NCI-H2196 treated with DMSO at 0.1 percent for 48 hours (cell line): ENCODE results near the gene TLR4.

Source experiments
- DNase-seq: peaks from one replicate; lab custom pipeline; 2025; ENCODE audit not compliant: unreplicated experiment; lab: John Stamatoyannopoulos, UW

TLR4 gene

DNA sequence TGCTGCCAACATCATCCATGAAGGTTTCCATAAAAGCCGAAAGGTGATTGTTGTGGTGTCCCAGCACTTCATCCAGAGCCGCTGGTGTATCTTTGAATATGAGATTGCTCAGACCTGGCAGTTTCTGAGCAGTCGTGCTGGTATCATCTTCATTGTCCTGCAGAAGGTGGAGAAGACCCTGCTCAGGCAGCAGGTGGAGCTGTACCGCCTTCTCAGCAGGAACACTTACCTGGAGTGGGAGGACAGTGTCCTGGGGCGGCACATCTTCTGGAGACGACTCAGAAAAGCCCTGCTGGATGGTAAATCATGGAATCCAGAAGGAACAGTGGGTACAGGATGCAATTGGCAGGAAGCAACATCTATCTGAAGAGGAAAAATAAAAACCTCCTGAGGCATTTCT is 10.1 kb downstream of the TLR4 start:
- DNase-seq, result no peak

DNA sequence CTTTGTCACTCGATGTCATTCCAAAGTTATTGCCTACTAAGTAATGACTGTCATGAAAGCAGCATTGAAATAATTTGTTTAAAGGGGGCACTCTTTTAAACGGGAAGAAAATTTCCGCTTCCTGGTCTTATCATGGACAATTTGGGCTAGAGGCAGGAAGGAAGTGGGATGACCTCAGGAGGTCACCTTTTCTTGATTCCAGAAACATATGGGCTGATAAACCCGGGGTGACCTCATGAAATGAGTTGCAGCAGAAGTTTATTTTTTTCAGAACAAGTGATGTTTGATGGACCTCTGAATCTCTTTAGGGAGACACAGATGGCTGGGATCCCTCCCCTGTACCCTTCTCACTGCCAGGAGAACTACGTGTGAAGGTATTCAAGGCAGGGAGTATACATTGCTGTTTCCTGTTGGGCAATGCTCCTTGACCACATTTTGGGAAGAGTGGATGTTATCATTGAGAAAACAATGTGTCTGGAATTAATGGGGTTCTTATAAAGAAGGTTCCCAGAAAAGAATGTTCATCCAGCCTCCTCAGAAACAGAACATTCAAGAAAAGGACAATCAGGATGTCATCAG is 11.3 kb downstream of the TLR4 start:
- no peak for DNase-seq

DNA sequence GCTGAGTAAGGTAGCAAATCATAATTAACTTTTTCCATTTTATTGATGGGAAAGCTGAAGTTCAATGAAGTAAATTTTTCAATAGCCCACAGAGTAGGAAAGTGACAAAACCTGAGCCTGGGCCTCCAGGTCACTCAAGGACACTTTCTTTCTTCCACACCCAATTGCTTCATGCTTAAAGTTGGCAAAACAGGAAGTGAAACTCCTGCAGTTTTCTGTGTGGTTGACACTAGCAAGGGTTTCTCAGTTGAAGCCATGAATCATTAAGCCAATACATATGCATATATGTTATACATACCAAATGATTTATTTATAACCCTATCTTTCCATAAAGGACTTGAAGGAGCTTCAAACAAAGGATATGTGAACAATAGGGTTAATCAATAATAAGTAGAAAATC is 13.9 kb downstream of the TLR4 start:
- DNase-seq, result no peak

DNA sequence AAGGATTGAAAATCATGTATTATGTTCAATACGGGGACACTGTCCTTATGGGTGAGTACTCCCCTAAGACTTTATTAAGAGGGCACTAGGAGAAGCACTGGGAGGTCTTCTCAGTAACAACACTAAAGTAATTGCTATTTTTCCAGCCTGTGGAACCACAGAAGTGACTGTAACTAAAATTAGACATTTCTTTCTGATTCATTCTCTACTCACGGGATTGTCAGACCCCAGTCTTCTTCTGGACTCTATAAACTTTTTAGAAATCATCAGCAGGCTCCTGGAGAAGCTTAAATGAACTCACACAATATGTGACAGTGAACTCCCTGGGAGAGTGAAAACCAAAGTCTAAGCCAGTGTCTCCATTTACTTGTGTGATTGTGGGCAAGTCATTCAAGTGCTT is 14.5 kb downstream of the TLR4 start:
- DNase-seq, result no peak

DNA sequence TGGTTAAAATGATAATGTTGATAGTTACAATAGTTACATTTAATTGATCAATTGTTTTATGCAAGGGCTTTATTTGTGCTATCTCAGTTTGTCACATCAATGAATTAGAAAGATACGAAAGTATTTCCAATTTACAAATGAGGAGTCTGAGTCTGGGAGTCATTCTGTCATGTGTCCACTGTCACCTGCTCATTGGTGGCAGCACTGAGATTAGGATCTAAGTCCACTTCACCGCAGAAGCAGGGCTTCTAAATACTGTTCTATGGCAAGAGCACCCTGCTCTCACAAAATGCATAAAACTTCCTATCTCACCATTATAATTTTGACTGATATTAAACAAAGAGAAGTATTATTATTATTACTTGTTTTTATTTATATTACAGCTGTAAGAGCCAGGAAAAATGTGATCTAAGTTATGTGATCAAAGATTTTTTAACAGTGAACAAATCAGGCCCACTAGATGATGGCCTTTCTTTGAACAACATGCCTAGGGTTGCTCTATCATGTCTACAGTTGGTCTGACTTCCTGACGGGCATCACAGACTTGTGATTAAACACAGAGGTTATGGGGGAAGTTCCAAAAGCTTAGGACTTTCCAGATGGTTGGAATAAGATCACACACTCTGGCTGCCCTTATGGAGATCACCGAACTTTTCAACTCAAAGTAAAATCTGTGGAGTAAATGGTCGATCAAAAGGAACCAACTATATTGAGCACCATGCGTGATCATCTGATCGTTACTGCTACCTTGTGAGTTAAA is 15.1 kb downstream of the TLR4 start:
- DNase-seq, result no peak

DNA sequence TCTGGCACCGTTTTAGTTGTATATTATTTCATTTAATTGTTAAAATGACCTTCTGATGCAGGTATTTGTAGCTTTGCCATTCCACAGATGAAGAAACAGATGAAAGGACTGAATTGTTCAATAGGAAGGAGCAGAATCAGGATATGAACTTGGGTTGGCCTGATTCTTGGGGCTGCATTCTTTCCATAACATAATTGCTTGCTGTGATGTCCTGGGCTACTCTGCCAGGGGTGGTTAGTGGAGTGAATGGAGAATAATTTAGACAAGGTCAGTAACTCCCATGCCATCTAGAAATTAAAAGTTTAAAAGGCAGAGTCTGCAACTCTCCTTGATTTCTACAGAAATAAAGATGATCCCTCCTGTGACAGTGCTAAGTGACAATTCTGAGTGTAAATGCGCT is 15.9 kb downstream of the TLR4 start:
- no peak for DNase-seq

DNA sequence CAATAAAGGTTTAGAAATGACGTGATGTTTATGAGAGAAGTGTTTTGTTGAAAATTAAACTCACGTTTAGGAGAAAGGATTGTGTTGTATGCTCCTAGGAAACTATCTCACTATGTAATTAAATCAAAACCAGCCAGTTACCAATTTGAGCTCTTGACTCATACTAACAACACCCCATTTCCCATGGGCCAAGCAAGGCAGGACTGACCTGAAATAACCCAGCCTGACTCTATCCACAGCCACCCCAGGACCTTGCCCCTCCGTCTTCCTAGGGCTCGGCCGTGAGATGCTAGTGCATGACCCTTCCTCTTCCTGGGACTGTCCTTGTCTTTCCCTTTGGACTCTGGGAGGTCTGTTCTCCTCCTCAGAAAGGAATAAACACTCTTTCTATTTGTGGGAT is 16.4 kb downstream of the TLR4 start:
- DNase-seq, result no peak

DNA sequence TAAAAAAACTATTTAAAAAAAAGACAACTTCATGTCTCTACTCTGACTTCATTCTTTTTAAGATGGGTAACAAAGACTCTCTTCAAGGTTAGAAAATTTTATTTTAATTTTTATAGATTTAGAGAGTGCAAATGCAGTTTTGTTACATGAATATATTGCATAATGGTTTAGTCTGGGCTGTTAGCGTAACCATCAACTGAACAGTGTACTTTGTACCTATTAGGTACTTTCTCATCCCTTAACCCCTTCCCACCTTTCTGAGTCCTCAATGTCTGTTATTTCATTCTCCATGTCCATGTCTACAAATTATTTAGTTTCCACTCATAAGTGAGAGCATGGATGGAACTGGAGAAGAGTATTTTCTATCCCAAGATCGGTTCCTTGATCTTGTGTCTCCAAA is 16.8 kb downstream of the TLR4 start:
- DNase-seq, result no peak

DNA sequence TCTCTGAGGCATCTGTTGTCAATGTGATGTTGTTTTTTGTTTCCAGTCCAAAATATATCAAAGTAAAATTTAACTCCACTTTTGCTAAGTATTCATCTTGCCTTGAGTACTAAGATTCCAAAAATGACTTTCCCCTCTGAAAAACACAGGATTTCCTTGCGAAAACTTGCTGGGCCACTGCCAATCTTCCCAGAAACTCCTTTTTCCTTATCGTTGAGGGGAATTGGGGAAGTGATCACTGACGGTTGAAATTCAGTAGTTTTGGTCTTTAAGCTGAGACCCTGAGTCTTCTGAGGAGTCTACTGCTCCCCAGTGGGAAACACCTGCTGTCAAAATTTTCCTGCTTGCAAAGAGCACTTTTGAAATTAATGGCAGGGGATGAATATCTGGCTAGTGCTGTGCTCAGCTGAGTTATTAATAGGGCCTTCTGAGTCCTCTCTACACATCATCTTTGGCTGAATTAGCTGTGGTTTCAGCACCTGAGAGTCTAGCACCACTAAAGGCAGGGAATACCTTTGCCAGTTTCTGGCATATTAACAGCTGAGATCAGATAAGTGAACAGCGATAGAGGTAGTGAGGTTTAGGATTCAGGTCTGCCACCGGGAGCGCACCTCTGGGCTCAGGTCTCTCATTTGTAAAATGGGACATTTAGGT is 18.0 kb downstream of the TLR4 start:
- no peak for DNase-seq

DNA sequence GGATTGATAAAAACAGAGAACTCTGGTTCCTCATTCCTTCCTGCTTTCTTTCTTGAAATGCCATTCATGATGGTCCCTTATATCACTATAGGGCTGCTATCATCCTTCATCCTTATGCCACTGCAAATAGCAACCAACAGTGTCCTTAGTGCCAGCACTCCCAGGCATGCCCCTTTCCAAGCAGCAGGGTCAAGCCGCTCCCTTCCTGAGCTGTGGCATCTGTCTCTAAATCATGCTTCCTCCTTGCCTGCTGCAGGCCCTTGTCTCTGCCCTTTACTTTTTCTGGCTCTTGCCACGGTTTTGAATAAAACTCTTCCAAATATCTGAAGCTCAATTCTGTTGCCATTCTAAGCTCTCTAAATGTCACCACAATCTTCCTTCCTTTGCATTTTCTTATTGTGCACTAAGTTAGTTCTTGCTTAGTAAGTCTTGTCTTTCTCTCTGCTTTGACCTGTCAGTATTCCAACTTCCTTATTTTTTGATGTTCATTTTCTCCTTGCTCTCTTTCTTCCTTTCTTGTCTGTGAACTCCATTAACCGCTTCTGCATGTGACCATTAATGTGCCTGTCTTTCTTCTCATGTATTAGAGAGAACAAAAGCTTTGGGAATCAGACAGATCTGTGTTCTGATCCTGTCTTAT is 19.9 kb downstream of the TLR4 start:
- DNase-seq, result no peak

DNA sequence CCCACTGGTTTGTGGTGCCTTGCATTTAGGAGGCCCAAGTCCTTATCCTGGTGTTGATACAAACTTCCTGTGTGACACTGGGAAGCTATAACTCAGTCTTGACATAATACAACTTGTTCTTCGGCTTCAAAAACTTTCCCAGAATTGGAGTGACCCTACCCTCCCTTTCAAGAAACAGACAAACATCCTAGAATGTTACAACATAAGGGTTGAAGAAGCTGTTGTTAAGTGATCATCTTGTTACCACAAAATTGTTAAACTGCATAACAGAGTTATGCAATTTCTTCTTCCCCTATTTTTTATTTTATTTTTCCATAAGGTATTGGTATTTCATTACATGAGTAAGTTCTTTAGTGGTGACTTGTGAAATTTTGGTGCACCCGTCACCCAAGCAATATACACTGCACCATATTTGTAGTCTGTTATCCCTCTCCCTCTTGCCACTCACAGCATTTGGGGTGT is 21.3 kb downstream of the TLR4 start:
- DNase-seq, result no peak

DNA sequence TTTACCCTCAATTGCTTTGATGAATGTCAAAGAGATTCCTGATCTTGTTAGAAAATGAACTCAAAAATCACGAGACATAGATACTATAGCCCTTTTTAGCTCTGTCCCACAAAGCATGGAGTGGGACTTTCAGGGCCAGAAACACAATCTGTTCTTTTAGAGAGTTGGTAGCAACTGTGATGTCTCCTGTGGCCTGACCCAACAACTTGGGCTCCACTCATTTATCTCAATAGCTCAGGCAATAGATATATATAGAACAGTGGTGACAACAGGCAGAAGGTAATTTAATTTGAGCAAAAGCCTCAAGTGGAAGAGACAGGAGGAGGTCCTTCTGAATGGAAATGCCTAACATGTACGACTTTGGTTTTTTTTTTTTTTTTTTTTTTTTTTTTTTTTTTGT is 25.2 kb downstream of the TLR4 start:
- no peak for DNase-seq

DNA sequence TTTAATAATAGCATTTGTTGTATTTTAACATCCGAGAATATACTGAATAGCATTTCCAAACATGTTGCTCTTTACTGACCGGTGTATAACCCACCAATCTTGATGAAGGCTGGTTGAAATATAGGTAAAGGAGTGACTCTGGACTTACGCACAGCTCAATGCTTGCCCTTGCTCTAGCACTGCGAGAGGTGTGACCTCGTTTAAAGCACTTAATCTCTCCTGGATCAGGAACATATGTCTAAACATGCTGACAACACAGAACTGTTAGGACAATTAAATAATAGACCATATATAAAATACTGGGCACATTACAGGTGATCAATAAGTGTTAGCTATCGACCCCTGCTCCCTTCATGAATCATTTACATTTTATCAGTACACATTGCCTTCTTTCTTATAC is 28.3 kb downstream of the TLR4 start:
- no peak for DNase-seq

DNA sequence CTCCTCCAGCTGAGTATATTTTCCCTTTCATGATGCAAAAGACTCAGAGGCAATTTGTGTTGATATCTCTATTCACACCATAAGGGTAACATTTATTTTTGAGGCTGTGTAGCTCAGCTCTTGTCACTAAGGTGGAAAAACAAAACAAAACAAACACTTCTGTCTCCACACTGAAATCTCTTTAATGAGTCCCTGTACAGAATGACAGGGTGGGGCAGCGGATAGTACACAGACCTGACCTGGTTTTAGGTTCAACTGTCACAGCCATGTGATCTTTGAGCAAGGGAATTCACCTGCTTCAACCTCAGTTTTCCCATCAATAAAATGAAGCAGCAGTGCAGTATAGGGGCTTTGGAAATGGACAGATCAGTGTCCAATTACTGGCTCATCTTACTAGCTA is 29.3 kb downstream of the TLR4 start:
- DNase-seq, result no peak

DNA sequence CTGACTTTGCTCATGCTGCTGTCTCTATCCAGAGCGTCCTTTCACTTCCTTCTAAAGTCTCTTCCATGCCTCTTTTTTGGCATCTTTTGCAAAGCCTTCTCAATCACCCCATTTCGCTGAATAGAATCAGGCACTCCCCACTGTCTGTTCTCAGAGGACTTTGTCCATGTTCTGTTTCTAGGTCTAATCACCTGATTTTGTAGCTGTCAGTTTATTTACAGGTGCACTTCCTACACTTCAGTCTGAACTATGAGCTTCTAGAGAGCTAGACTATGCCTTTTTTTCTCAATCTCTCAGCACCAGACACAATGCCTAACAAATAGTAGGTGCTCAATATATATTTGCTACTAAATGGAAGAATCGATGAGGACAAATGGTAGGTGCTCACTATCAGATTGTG is 29.9 kb downstream of the TLR4 start:
- DNase-seq, result no peak

DNA sequence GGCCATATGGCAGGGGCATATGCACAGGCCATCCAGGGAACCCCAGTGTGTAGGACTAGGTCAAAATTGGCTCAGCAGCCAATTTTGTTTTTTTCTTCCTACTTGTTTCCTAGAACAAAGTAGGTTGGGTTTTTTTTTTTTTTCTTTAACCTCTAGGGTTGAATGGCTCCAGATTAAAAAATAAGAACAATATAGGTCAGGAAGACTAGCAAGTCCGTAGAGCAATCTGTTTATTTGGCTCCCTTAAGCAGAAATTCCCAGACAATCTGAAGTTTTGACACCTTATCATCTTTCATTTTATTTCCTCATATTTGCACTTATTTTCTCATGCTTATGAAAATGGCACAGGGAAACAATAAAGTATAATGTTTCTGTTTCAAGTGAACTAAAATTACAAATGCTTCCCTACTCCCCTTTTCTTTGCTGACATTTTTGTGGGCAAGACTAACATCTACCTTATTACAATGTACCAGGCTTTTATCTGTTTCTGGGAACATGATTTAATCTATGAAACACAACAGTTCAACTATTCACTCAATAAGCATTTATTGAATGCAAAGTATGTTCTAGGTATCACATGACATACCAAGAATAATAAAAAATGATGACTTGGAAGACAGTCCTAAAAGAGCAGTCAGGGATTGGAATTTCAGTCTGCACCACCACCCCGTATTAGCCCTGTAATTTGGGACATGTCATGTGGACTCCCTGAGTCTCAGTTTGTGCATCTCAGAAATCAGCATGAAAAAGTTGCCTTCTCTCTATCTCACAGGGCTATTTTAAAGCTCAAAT is 30.5 kb downstream of the TLR4 start:
- DNase-seq, result no peak

DNA sequence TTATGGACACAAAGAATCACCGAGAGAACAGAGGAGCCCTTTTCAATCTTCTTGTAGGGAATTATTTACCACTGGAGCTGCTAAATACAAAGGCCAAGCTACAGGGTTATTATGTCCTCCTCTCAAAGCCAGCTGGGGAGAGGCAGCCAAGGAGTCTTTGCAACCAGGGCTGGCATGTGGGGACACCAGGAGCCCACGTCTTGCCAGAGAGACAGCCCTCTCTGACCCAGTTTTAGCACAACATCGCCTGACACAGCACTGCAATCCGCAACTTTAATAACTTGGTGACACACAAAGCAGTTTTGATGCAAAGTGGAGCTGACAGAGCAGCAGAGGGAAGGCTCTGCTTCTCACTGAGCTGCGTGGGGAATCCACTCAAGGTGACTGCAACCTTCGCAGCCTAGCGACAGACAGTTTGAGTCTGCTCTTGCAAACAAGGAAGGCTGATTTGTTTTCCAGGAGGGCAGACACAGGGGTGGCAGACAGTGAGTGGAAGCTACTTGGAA is 33.6 kb downstream of the TLR4 start:
- no peak for DNase-seq

DNA sequence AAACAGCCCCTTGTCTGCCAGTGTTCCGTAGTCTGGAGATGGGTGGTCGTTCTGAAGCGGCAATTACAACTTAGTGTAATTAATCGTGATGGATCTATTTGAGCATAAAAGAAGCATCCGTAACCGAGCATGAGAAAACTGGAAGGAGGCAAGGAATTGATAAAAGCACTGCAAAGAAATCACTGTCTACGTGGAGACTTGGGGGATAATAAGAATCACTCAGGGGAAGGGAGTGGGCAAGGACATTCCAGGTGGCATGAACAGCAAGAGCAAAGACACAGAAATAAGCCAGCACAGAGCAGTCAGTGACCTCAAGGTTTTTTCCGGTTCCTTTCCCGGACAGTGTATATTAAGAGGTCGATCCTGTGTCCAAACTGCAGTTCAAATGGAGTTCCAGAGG is 35.0 kb downstream of the TLR4 start:
- no peak for DNase-seq

DNA sequence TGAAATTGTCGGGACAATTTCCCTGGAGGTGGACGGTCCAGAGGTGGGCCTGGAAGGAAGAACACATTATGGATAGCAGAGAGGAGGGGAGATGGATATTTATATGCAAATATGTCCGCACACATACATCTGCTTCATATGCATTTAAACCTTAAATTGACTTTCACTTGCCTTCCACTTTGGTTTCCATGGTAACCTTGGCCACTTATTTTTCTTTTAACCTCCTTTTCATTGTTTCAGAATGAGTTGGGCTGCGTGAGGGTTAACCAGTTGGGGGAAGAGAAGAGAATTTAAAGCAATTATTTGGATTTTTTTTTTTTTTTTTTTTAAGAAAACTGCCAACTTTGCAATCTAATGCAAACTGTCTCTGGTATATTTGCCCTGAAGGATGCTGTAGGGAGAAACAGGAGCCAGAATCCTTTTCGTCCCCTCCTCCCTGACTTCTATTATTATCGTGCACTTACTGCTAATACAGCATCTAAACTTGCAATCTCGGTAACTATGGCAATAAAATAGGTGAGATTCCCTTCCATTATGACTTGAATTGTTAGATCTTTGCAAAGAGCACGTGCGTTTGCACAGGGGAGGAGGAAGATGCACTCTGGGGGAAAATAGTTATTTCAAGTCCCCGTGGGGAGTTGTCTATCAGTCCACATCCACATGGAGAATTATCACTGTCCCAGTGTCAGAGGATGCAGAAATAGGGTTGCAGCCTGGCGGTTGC is 35.6 kb downstream of the TLR4 start:
- no peak for DNase-seq

DNA sequence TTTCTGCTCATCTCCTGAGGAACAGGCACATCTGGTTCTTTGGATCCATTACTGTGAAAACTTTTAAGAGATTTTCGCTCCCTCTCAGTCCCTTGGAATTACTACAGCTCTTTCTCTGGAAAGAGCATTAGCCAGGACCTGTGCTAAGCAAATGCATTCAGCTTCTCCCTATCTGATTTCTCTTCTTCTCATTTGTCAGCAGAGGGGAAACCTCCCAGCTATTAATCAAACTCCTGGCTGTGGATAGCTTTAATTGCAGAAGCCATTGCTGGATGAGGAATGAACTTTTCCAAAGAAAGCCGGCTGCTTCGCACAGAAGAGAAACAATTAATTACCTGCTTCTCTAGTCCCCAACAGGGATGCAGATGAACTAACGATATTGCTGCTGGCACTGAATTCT is 37.9 kb downstream of the TLR4 start:
- no peak for DNase-seq
